ENCODE results near the gene EIF3M. TPM values are rescaled to one million over a fixed set of nuclear protein-coding genes. Genes with fewer than 3 reads are reported as not detected.
A peak's percentile ranks its signal among the peaks of the same experiment; 100 is the strongest.

Gene EIF3M
- polyA plus RNA-seq (2012; rRNA removed): 359 and 384 TPM in 2 replicates
- polyA plus RNA-seq (2012; cell fraction: cytosol; rRNA removed): 526 and 724 TPM in 2 replicates
- 162 and 278 TPM in 2 replicates for polyA plus RNA-seq (2012; cell fraction: nucleus; rRNA removed)

GRCh38 chr11:32583459-32584271, at the start of gene EIF3M:
TSS of gene EIF3M (plus strand) at chr11:32583831. CDS start at chr11:32583888, 57 bp downstream.
- no peaks in the 10 kb centered on the region; the same call in 1 of the 2 replicates for H3K27me3 ChIP-seq (ENCODE audit: insufficient read depth)
- H3K79me2 ChIP-seq (ENCODE audit: insufficient read depth): peaks cover 50% of the 10 kb centered on the region
- no peaks in the 10 kb centered on the region for H3K9me2 ChIP-seq
- DNase-seq: peak; percentile 95
- ChIA-PET CTCF (interaction anchor here (1.0 to 1.2 kb wide), 2 partner anchors 15 to 310 kb away, joined by 3 to 4 read pairs; partner anchors contain the start of gene QSER1), POLR2A (interaction anchor here (1.1 kb wide), 1 partner anchor 142 kb away, joined by 4 read pairs; no protein-coding TSS in a partner anchor)
- H3K9me3 ChIP-seq: no peaks in the 10 kb centered on the region
- TF ChIP-seq RCOR1 (IDR thresholded peaks at IDR 0.05; ENCODE audit: low read length) (peak; percentile 60), CHD2 (IDR thresholded peaks at IDR 0.05; ENCODE audit: low read length, partially characterized antibody) (peak; percentile 88), SMC3 (IDR thresholded peaks at IDR 0.05; ENCODE audit: low read depth, low read length) (no peak), ZBTB33 (IDR thresholded peaks at IDR 0.05; ENCODE audit: borderline replicate concordance, low read depth) (peak; percentile 81), TAF1 (IDR thresholded peaks at IDR 0.05; ENCODE audit: borderline replicate concordance, low read depth, low read length) (peak; percentile 86), TCF12 (IDR thresholded peaks at IDR 0.05) (peak; percentile 20; the same call in 1 of the 2 replicates), ELF1 (IDR thresholded peaks at IDR 0.05) (peak; percentile 91), GABPA (IDR thresholded peaks at IDR 0.05; ENCODE audit: low read depth) (peak; percentile 97), YY1 (IDR thresholded peaks at IDR 0.05; ENCODE audit: low read depth) (peak; percentile 5; the same call in 1 of the 2 replicates), REST (IDR thresholded peaks at IDR 0.05; ENCODE audit: low read depth, low read length) (peak; percentile 63), FOXJ3 (CRISPR knock-in tag; IDR thresholded peaks at IDR 0.05) (no peak), RAD21 (IDR thresholded peaks at IDR 0.05; ENCODE audit: low read length) (no peak), PBX3 (IDR thresholded peaks at IDR 0.05) (peak; percentile 31; the same call in 1 of the 2 replicates), POLR2AphosphoS5 (IDR thresholded peaks at IDR 0.05; ENCODE audit: low read depth, low read length) (peak; percentile 86), USF1 (IDR thresholded peaks at IDR 0.05; ENCODE audit: borderline replicate concordance, low read depth) (no peak), MXI1 (IDR thresholded peaks at IDR 0.05; ENCODE audit: low read depth, low read length) (peak; percentile 98), MAX (IDR thresholded peaks at IDR 0.05; ENCODE audit: low read depth) (peak; percentile 98)
- peaks cover 14 to 29% of the 10 kb centered on the region in 2 experiments; a peak in 3 of 4 replicates for H3K4me1 ChIP-seq (ENCODE audit: control insufficient read depth in 1 of 2, insufficient read depth in 2 of 2, low read depth in 1 of 2, low read length in 1 of 2)
- peak within 1 kb of the TSS; percentile 81 to 89 for H3K27ac ChIP-seq (ENCODE audit: low read depth in 2 of 2, low read length in 1 of 2)
- no peaks in the 10 kb centered on the region for H3F3A ChIP-seq (replicated peaks; ENCODE audit: insufficient read depth)
- peak within 1 kb of the TSS; percentile 100 for H2AFZ ChIP-seq (ENCODE audit: low read depth)
- H3K4me3 ChIP-seq (ENCODE audit: low read depth in 2 of 2, low read length in 1 of 2): peak within 1 kb of the TSS; percentile 83 to 95
- H3K36me3 ChIP-seq (replicated peaks in 1 of 2; ENCODE audit: control insufficient read depth in 1 of 2, insufficient read depth in 2 of 2, low read length in 1 of 2): peaks cover 8 to 16% of the 10 kb centered on the region in 2 experiments
- H3K9ac ChIP-seq: peak within 1 kb of the TSS; percentile 90
- H4K20me1 ChIP-seq (ENCODE audit: insufficient read depth): peaks cover 42% of the 10 kb centered on the region
- 0% methylated on average over 13 of the region's 70 CpGs for WGBS (ENCODE audit: low lambda C conversion rate)
- H3K4me2 ChIP-seq: peak within 1 kb of the TSS; percentile 78

All from SK-N-SH (cell line).